CD4-positive, alpha-beta T cell treated with Interleukin-17A for 1 hour (primary cell): ENCODE data around the gene GSTP1.

Experiments used
- DNase-seq: peaks from one replicate; pipeline ENCODE4 v3.0.0-alpha.2; 2020

The GSTP1 gene

GRCh38 chr11:67632175-67632981 is 48.8 kb downstream of the GSTP1 start:
- DNase-seq = no peak

GRCh38 chr11:67632982-67633755 is 49.6 kb downstream of the GSTP1 start:
- no peak for DNase-seq

- DNase-seq = no peak
Measured at GRCh38 chr11:67633758-67634365, 50.2 kb downstream of the GSTP1 start.

- no peak for DNase-seq
Measured at GRCh38 chr11:67634366-67635230, 51.0 kb downstream of the GSTP1 start.

- DNase-seq = no peak
Measured at GRCh38 chr11:67635231-67635521, 51.6 kb downstream of the GSTP1 start.
